GM23338 (cell line): ENCODE results near the gene THRB.

ENCODE experiments used
- CREB1 ChIP-seq: fragments of 250-450 bp; sonication (Bioruptor Pico); IDR thresholded peaks from 2 replicates; pipeline ENCODE4 v1.5.0; 2020; ENCODE audit warnings: low read depth, mild to moderate bottlenecking, moderate library complexity
- CTCF ChIP-seq, 2 experiments: fragments of 200-600 bp in 1 of 2; sonication (generic) in 1 of 2; conservative IDR thresholded peaks; 2 replicates each; pipeline versions ENCODE4 v1.5.1 to v1.6.1; 2016 to 2017; ENCODE audit warnings: antibody characterized with exemption in 2 of 2, low read depth in 2 of 2, mild to moderate bottlenecking in 2 of 2, moderate library complexity in 1 of 2
- EZH2 ChIP-seq: fragments of 200-600 bp; sonication (generic); IDR thresholded peaks from one replicate; pipeline ENCODE4 v1.8.0; 2017; ENCODE audit warnings: antibody characterized with exemption, mild to moderate bottlenecking, low read depth; ENCODE audit not compliant: unreplicated experiment
- EZH2phosphoT487 ChIP-seq: fragments of 200-600 bp; sonication (generic); IDR thresholded peaks from one replicate; pipeline ENCODE4 v1.8.1; 2018; ENCODE audit warnings: antibody characterized with exemption; ENCODE audit not compliant: unreplicated experiment
- JUNB ChIP-seq: IDR thresholded peaks from one replicate; pipeline ENCODE4 v1.6.1; 2016; ENCODE audit warnings: antibody characterized with exemption; ENCODE audit not compliant: unreplicated experiment
- REST ChIP-seq: IDR thresholded peaks from one replicate; pipeline ENCODE4 v1.6.1; 2018; ENCODE audit warnings: antibody characterized with exemption; ENCODE audit not compliant: unreplicated experiment
- ZNF462 ChIP-seq: fragments of 250-450 bp; sonication (Bioruptor Pico); IDR thresholded peaks from 2 replicates; pipeline ENCODE4 v1.5.0; 2020; ENCODE audit warnings: mild to moderate bottlenecking, moderate library complexity

- TF ChIP-seq CREB1 (CRISPR knock-in tag) (no peak), CTCF (conservative IDR thresholded peaks at IDR 0.05; ENCODE audit: low read depth in 2 of 2) (no peak), REST (no peak), EZH2phosphoT487 (no peak), JUNB (no peak), EZH2 (no peak), ZNF462 (CRISPR knock-in tag) (no peak)
Measured at GRCh38 chr3:24434651-24435050, 60.0 kb downstream of the THRB start.
